HG03095 (cell line): Measurements from ENCODE around the gene SERINC2.
"Not testable (repeated sequence)": the region's sequence is repeated elsewhere in the genome, so short reads cannot be mapped to it uniquely, and the experiment has no call there.

Experiments
- ATAC-seq: cut with Tn5 transposase; IDR thresholded peaks from one replicate; pipeline ENCODE4 v1.9.1; 2021; ENCODE audit warnings: moderate library complexity; ENCODE audit not compliant: unreplicated experiment

SERINC2 gene

GRCh38 chr1:31382379-31382989, 30.5 kb upstream of the SERINC2 start:
- no peak for ATAC-seq

GRCh38 chr1:31383967-31384366, 29.0 kb upstream of the SERINC2 start:
- ATAC-seq, result no peak

DNA sequence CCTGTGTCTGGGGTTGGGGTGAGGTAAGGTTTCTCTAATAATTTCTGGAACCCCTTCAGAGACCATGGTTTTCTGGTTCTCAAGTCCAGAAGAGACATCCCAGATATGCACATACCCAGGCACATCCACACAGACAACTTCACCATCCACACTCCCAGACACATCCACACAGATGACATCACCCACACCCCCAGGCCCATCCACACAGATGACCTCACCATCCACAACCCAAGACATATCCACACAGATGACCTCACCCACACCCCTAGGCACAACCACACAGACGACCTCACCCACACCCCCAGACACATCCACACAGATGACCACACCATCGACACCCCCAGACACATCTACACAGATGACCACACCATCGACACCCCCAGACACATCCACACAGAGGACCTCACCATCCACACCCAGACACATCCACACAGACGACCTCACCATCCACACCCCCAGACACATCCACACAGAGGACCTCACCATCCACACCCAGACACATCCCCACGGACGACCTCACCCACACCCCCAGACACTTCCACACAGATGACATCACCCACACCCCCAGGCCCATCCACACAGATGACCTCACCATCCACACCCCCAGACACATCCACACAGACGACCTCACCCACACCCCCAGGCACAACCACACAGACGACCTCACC, 26.3 kb upstream of the SERINC2 start:
- ATAC-seq, result not testable (repeated sequence)

DNA sequence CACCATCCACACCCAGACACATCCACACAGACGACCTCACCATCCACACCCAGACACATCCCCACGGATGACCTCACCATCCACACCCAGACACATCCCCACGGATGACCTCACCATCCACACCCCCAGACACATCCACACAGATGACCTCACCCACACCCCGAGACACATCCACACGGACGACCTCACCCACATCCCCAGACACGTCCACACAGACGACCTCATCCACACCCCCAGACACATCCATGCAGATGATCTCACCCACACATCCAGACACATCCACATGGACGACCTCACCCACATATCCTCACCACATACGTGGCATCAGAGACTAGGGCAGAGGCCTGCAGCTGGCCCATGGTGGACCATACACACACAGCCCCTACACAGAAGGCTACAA, 25.4 kb upstream of the SERINC2 start:
- ATAC-seq, result no peak

DNA sequence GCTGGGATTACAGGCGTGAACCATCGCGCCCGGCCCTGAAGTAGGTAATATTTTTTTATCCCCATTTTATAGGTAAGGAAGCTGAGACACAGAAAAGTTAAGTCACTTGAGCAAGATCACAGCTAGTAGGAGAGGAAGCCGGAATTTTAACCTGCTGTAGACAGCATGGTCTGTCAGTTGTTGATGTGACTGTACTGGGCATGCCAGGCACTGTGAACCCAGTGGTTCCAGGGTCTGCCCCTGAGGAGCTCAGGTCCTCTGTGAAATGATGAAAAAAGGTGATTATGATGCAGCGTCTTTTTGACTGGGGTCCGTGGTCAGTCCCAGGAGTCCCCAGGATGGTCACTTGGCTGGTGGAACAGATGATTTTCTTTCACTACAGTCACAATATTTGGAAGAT, 23.4 kb upstream of the SERINC2 start:
- no peak for ATAC-seq

GRCh38 chr1:31390071-31390470, 22.9 kb upstream of the SERINC2 start:
- ATAC-seq, result no peak

DNA sequence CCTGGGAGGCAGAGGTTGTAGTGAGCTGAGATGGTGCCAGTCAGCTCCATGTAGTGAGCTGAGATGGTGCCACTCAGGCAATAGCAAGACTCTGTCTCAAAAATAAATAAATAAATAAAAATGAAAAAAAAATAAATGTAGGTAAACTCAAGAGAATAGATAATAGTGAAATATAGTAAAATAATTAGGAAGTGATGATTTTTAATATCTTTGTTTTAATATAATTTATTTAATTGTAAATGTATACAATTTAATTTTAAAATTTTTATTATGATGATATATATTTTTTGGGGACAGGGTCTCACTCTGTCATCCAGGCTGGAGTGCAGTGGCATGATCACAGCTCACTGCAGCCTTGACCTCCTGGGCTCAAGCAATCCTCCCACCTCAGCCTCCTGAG, 19.6 kb upstream of the SERINC2 start:
- no peak for ATAC-seq

GRCh38 chr1:31394584-31395193, 18.3 kb upstream of the SERINC2 start:
- ATAC-seq, result no peak

DNA sequence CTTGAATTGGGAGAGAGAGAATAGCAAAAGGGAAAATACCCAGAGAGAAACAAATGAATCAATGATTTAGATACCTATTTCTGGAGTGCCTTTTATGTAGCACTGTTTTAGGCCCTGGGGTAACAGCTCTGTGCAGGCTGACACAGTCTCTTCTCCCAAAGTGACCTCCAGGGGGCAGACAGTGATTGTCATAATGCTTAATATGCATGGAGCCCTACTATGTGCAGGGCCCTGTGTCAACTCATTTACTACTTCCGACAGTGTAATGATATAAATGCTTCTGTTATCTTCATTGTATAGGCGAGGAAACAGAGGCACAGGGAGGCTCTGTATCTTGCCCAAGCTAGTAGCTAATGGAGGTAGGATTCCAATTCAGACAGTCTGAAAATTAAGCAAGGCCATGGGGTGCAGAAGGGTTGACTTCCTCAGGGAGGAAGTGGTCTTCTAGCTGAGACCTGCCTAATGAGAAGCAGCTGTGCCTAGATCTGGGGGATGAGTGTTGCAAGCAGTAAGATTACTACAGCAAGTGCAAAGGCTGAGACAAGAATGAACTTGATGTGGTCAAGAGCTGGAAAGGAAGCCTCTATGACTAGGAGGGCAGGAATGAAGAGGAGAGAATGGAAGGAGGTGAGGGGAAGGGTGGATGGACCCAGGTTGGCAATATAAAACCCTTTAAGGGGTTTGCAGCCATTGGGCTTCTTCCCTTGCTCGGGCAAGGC, 16.2 kb upstream of the SERINC2 start:
- no peak for ATAC-seq

- no peak for ATAC-seq
These were observed 15.5 kb upstream of the SERINC2 start for GRCh38 chr1:31397360-31398095.

- ATAC-seq, result no peak
These were observed 14.8 kb upstream of the SERINC2 start for GRCh38 chr1:31398246-31398645.

DNA sequence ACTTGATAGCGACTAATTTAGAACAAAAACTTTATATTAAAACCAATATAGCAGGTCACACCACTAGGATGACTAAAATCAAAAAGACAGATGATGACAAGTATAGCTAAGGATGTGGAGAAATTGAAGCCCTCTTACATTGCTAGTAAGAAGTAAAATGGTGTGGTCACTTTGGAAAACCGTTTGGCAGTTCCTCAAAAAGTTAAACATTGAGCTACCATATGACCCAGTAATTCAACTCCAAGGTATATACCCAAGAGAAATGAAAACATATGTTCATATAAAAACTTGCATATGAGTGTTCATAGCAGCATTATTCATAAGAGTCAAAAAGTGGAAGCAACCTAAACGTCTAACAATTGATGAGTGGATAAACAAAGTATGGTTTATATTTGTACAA, 13.0 kb upstream of the SERINC2 start:
- ATAC-seq, result no peak

- ATAC-seq, result no peak
These were observed 12.6 kb upstream of the SERINC2 start for GRCh38 chr1:31400393-31400792.

DNA sequence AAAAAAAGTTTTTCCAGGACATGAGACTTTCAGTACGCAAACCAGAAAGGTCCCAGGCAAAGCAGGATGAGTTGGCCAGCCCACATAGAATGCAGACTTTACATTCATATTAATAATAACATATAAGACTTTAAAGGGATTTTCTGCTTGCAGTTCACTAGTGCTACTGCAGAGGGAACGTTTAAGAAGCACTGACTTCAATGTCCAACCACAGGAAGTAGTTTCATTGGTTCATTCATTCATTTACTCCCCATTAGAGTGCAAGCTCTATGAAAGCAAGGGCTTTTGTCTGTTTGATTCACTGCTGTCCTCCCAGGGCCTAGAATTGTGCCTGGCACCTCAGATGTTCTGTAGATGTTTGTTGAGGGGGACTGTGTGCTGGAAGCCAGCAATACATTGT, 11.8 kb upstream of the SERINC2 start:
- no peak for ATAC-seq

DNA sequence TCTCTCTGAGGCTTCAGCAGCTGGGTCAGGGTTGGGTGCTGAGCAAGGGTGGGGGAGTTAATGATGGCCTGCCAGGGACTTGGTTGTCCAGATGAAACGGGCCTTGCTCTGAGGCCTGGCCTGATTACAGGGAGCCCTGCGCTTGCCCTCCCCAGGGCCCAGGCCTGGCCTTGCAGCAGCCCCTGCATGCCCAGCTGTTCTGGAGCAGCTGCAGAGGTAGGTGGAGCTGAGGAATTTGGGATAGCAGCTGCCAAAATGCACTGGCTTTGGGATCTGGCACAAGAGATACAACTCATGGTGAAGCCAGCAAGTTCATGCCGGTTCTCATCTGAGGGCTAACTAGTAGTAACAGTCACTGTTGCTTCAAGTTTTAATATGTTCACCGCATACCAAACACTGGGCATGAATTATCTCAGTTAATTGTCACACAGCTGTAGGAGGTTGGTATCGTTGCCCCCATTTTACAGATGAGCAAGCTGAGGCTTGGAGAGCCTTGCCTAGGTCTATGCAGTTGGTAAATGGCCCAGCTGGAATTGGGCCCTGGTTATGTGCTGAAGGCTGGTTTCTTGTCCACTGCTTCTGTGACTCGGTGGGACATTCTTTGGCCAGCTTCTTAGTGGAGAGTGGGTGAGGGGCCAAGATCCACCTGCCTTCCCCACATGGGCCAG, 7.3 kb upstream of the SERINC2 start:
- ATAC-seq, result no peak

DNA sequence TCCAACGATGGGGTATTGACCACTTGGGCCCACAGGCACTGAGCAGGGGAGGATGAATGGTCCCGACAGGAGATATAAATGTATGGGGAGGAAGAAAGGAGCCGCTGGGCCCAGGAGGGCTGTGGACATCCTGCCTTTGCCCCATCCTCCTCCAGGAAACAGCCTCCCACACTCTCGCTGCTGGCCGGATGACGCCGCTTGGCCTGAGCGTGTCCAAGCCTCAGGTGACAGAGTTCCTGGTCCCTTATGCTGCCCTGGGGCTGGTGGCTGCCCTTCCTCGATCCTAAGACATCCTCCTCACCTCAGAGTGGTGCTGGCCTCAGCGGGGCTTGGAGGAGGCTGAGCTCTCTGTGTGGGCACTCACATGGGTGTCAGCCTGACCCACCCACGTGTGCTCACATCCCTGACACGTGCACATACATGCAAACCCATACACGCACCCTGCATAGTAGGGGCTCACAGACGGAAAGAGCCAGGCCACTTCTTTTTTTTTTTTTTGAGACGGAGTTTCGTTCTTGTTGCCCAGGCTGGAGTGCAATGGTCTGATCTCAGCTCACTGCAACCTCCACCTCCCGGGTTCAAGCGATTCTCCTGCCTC, 5.9 kb upstream of the SERINC2 start:
- ATAC-seq, result no peak

- ATAC-seq, result no peak
These were observed 4.2 kb upstream of the SERINC2 start for GRCh38 chr1:31408788-31409318.

DNA sequence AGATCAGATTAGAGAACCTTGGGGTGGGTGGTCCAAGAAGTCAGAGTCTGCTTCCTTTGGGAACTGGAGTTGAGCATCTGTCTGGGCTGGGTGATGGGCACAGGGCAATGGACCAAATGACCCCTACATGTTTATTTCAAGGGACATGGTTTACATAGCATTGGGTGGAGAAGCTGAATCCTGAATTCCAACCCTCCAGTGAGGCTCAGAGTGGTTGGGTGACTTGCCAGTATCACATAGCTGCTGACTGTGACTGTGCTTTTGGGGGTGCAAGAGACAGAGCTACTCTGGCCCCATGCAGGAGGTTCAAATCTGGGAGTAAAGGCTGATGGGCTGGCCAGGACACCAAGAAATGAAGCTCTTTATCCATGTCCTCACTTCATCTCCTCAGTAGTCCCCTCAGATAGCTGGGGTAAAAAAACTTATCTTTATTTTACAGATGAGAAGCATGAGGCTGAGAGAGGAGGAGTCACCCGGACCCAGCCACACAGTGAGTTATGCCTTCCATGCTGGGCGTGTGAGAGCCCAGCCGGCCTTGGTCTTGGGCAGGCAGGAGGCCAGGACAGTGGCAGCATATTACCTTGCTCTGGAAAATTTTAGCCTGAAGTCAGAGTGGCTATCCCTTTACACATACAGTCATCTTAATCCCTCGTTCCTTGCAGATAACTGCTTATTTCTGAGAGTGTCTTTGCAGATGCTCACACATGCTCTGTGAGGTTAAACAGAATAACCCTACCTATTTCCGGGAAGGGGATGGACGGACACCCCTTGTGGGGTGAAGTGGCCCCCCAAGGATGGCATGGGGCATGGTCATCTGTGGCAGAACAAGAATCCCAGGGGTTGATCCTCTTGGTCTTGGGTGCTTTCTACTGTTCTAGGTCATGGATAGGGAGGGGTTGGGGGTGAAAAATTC, 2.8 kb upstream of the SERINC2 start:
- no peak for ATAC-seq

GRCh38 chr1:31410871-31411270, 2.1 kb upstream of the SERINC2 start:
- no peak for ATAC-seq
